HG02885 (cell line): ENCODE data around the gene TP53AIP1.
"Not testable (repeated sequence)": the region's sequence is repeated elsewhere in the genome, so short reads cannot be mapped to it uniquely, and the experiment has no call there.

Source experiments
- ATAC-seq: cut with Tn5 transposase; IDR thresholded peaks from one replicate; pipeline ENCODE4 v1.9.1; 2021; ENCODE audit warnings: mild to moderate bottlenecking; ENCODE audit not compliant: unreplicated experiment, poor library complexity

Gene TP53AIP1

DNA sequence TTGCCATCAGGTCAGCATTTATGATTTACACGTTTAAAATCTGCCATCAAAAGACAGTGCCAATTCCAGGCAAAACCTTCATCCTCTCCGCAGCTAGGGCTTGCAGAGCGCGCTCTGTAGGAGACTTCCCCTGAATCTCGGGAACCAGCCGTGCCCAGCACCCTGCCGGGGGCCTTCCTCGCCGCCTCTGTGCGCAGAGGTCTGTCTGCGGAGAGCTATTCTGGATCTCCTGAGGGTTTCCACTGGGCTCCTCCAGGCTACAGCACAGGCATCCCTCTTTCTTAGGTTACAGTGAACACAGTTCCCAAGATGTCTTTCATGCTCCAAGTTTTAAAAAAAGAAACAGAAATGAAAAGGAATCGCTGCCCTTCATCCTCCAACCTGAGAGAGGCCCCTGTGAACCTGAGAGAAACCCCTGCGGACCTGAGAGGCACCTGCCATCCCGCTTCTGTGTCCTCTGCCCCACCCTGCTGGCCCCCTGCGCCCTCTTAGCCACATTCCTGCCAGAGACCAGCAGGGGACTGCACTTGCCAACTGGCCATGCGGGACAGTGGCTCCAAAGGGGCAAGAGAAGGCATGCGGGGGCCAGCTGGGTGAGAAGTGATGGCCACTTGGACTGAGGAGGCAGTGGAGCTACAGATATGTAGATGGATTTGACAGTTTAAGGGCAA, 16.1 kb downstream of the TP53AIP1 start:
- ATAC-seq, result no peak

- ATAC-seq, result no peak
These were observed 16.7 kb downstream of the TP53AIP1 start for GRCh38 chr11:128926000-128926399.

GRCh38 chr11:128925250-128925600, 17.4 kb downstream of the TP53AIP1 start:
- ATAC-seq, result no peak

DNA sequence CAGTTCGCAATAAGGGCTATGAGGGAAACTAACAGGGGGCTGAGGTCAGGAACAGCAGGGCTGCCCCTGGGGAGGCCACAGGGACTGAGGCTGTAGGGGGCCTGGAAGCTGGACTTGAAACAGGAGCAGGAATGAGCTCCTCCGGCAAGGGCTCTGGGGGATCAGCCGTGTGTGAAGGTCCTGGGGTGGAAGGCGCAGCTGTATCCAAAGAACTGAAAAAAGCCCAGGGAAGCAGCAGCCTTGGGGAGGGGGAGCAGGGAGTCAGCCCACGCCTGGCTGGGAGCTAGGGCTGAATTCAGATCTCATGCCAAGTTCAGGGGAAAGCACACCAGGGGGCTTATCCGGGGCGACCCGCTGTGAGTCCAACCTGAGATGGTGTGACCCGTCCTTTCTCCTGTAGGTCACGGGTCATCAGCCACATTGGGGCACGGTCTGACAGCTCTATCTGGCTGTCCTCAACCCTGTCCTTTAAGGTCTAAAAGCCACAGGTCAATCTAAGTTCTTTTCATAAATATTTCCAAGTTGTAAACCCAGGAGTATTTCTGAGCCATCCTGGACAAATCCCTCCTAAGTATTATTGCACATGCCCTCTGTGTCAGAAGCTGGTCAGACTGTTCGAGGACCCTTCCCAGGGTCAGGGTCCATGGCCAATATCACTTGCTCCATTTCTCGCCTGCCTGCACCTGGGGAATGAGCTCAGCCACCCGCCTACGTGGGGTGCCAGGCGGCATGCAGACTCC, 18.0 kb downstream of the TP53AIP1 start:
- ATAC-seq, result no peak

- ATAC-seq, result no peak
These were observed 18.6 kb downstream of the TP53AIP1 start for GRCh38 chr11:128924104-128924503.

- peak; percentile 46 for ATAC-seq
These were observed 20.9 kb downstream of the TP53AIP1 start for GRCh38 chr11:128921793-128922192.

GRCh38 chr11:128920666-128921065, 22.0 kb downstream of the TP53AIP1 start:
- no peak for ATAC-seq

- ATAC-seq, result not testable (repeated sequence)
These were observed 23.0 kb downstream of the TP53AIP1 start for GRCh38 chr11:128919635-128920034.

DNA sequence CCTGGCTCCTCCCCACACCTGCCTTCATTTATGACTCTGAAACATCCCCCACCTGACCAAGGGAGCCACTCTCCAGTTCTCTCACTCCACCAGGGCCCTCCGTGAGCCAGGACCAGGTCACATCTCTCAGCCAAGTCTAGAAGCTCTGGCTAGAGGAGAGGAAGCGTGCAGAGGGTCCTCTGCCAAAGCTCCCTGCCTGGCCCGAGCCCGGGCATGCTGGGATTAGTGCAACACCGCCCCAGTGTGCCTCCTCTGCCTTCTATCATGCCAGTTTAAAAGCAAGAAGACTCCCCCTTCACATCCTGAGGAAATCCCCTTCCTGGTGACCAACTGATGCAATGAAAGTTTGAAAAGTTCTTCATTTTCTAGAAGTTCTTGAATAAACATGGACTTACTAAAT, 23.5 kb downstream of the TP53AIP1 start:
- no peak for ATAC-seq

GRCh38 chr11:128917144-128917724, 25.4 kb downstream of the TP53AIP1 start:
- peak; percentile 37 for ATAC-seq

DNA sequence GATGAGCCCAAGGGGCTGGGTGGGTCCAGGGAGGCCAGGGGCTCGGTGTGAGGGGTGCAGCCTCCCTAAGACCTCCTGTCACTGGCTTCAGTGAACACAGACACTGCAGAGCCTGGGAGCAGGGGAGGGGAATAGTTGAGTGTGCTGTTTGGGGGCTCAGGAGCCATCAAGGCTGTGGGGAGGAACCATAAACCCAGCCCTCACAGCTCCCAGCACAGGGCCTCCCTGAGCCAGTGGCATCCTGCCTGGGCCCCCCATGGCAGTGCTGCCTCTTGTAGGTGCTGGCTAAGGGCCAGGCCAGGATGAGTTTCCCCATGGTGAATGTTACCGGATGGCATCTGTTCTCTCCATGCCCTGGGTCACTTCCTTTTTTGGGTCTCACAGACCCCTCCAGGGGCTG, 26.0 kb downstream of the TP53AIP1 start:
- no peak for ATAC-seq

- ATAC-seq, result no peak
These were observed 26.6 kb downstream of the TP53AIP1 start for GRCh38 chr11:128916037-128916572.

DNA sequence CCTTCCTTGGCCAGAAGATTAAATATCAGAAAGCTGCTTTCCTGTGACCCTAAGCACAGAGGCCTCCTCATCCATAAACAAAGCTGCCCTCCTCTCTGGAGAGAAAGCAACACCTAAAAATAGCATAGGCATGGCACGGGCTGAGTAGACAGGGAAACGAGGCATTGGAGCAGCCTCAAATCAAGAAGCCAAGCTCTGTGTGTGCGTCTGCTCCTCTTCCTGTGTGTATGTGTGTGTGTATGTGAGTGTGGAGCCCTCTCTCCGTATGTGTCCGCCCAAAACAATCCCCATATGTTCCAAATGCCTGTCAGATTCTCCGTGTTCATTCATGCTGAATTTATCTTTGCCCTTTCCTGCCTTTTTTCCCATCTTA, 27.5 kb downstream of the TP53AIP1 start:
- no peak for ATAC-seq

GRCh38 chr11:128914216-128915148, 28.2 kb downstream of the TP53AIP1 start:
- no peak for ATAC-seq

- no peak for ATAC-seq
These were observed 28.9 kb downstream of the TP53AIP1 start for GRCh38 chr11:128913806-128914205.

DNA sequence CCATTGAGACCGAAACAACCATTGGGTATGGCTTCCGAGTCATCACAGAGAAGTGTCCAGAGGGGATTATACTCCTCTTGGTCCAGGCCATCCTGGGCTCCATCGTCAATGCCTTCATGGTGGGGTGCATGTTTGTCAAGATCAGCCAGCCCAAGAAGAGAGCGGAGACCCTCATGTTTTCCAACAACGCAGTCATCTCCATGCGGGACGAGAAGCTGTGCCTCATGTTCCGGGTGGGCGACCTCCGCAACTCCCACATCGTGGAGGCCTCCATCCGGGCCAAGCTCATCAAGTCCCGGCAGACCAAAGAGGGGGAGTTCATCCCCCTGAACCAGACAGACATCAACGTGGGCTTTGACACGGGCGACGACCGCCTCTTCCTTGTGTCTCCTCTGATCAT, 31.0 kb downstream of the TP53AIP1 start:
- no peak for ATAC-seq

DNA sequence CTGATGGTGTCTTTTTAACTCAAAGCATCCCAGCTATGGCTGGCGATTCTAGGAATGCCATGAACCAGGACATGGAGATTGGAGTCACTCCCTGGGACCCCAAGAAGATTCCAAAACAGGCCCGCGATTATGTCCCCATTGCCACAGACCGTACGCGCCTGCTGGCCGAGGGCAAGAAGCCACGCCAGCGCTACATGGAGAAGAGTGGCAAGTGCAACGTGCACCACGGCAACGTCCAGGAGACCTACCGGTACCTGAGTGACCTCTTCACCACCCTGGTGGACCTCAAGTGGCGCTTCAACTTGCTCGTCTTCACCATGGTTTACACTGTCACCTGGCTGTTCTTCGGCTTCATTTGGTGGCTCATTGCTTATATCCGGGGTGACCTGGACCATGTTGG, 31.4 kb downstream of the TP53AIP1 start:
- no peak for ATAC-seq

DNA sequence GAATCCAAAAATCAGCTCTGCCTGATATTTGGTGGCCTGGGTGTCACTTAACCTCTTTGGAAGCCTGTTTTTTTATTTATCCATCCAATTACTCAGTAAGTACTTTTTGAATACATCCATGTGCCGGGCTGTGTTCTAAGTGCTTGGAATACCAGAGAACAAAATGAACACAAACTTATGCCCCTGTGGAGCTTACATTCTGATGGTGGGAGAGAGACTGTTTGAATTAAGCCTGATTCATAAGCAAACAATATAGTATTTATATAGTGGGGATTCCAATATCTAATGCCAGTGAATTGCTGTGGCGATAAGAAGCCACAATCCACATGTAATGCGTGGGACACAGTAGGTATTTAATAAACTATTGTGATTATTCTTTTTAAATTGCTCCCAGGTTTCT, 32.1 kb downstream of the TP53AIP1 start:
- ATAC-seq, result no peak

DNA sequence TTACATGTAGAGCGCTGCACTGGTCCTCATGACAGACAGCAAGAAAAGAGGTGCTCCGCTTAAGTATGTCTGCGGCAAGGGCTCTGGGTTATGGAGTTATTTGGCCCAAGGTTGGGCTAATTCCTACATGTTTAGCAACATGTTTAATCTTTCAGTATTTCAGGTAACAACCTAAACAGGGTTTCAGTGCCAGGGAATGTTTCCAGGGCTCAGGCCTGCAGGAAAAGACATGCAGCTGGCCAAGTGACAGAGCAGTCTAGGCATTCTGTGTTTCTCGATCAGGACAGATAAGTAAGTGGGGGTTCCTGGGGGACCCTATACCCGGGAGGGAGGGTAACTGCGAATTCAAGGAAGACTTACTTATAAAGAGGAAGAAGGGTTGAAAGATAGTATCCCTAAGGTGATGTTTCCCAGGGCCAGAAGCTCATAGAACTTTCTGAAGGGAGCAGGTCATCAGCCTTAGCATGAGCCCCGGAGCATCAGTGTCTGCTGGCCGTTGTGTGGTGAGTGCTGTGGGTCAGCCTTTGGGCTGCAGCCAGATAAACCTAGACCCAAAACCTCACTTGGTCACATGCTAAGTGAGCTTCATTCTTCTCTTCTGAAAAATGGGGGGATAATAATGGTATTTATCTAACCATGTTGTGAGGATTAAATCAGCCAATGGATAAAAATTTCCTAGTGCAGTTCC, 33.1 kb downstream of the TP53AIP1 start:
- ATAC-seq, result no peak
